CD4-positive, alpha-beta T cell treated with Interleukin-15 for 1 hour (primary cell): ENCODE results near the gene LMTK3.

Experiments used
- DNase-seq: peaks from one replicate; pipeline ENCODE4 v3.0.0-alpha.2; 2020

LMTK3 gene

GRCh38 chr19:48484931-48485612 lies 26.6 kb downstream of the LMTK3 start:
- DNase-seq: no peak

DNA sequence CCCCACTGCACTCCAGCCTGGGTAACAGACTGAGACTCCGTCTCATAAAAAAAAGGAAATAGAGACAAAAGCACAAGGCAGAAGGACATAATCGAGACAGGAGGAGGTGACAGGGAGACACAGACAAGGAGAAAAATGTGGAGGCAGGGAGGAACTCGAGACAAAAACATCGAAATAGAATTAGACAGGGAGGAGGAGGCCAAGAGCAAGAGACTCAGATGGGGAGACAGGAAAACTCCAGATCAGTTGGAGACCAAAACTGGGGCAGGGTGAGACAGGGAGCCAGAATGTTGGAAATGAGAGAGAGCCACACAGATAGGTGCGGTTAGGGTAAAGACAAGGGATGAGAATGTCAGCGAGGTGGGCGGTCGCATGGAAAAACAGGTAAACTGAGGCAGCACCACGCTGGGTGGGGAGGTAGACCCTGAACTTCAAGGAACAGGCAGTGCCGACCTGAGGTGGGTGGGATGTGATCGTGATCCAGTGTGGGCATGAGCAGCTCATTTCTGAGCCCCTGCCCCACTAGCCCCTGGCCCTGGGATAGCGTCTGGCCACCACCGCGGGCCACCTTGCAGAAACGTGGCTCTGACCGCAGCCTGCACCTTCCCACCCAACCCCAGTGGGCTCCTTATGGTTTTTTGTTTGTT lies 27.3 kb downstream of the LMTK3 start:
- no peak for DNase-seq

DNA sequence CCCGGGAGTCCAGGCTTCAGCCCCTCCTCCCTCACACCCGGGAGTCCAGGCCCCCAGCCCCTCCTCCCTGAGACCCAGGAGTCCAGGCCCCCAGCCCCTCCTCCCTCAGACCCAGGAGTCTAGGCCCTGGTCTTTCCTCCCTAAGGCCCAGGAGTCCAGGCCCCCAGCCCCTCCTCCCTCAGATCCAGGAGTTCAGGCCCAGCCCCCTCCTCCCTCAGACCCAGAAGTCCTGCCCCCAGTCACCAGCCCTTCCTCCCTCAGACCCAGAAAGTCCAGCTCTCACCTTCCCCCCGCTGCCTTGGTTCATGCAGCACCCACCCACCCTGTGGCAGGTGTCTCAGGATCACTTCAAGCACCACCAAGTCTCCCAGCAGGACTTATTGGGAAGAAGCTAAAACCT lies 28.3 kb downstream of the LMTK3 start:
- no peak for DNase-seq

GRCh38 chr19:48481846-48482639 lies 29.6 kb downstream of the LMTK3 start:
- DNase-seq: no peak

DNA sequence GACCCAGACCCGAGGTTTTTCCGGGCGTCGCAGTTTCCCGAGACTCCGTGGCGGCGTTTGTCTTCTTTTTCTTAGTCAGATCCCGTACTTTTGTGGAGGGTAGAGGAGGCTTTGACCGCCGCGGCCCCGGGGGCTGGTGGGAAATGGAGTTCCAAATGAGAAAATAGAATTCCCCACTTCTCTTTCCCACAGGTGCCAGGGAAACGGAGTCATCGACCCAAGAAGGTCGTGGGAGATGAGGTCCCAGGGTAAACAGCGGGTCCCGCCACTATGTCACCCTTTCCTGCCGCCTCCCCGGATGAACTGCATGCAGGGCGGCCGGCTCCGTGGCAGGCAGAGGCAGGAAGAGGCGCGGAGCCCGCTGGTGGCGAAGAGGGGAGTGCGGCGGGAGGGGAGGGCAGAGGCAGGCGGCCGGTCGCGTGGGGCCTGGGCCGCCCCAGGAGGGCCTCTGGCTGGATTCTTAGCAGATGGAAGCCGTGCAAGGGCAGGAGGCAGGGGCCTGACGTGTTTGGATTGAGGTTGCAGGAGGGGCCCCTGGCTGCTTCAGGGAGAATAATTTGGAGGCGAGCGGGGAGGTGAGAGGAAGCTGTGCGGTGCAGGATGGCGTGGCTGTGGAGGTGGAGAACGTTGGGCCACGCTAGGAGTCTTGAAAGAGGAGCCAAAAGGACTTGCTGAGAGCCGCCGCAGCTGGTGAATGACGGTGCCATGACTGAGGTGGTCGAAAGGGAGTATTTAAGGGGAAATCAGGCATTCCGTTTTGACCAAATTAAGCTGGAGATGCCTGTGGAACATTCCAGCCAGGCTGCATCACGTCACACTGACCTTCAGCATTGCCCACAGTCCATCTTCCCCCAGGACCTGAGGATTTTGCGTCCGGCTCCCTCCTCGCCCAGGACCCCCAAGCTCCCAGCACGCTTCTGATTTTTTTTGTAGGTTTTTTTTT lies 30.8 kb downstream of the LMTK3 start:
- DNase-seq: peak; percentile 50

DNA sequence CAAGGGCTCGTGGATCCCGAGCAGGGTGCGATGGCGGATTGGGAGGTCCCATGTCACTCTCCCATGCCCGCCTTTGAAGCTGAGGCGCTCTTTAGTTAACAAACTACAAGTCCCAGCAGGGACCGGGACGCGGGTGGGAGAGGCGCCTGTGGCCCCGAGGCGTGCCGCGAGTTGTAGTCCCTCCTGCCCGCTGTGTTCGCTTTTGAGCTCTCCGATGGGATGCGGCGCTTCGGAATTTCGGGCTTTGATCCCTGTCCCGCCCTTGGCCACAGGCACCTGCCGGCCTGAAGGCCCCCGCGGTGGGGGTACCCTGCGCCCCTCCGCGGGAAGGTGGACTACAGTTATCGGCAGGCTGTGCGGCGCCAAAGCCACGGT lies 31.5 kb downstream of the LMTK3 start:
- peak; percentile 49 for DNase-seq

DNA sequence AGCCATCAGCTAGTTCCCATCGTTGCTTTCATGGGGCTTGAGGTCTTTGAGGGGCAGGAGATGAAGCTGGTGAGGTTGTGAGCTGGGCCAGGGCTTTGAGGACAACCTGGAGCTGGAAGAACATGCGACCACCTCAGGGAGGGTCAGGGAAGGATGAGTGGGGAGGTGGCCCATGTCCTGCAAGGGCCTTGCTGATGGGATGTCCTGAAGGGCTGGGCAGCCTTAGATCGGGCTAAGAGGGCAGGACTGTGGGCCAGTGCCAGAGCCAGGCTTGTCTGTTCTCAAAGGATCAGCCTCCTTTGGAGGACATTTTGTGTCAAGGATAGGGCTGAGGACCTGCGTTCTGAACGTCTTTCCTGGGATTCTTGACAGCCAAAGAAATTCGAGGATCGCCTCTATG lies 31.9 kb downstream of the LMTK3 start:
- DNase-seq: no peak

- no peak for DNase-seq
These were observed 33.0 kb downstream of the LMTK3 start for GRCh38 chr19:48478339-48479256.

GRCh38 chr19:48477698-48478338 lies 33.8 kb downstream of the LMTK3 start:
- no peak for DNase-seq

DNA sequence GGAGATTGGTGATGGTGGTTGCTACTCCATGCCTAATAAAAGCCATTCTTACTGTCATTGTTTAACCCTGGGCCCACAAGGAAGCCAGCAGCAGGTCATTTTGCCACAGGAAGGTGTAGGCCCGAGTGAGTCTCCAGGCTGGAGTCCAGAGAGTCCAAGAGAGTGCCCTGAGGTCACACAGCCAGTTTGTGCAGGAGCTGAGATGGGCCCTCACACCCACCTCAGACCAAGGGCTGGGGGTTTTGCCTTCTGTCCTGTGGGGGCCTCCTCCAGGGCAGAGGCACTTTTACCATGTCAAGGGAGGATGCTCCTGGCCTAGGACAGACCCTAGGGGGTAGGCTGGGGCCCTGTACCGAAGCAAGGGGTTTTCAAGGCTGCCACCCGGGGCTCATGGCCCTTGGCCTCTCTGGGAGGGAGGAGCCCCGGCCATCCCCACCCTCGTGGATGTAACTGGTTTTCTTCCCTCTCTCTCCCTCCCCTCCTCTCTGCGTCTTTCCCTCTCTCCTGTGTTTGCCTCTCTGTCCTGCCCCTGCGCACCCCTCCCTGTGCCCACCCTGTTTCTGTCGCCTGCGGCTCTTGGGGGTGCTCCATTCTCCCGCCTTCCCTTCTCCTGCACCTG lies 34.5 kb downstream of the LMTK3 start:
- no peak for DNase-seq

GRCh38 chr19:48476176-48476575 lies 35.5 kb downstream of the LMTK3 start:
- DNase-seq: no peak

- no peak for DNase-seq
These were observed 36.1 kb downstream of the LMTK3 start for GRCh38 chr19:48475369-48476068.

- no peak for DNase-seq
These were observed 37.5 kb downstream of the LMTK3 start for GRCh38 chr19:48474084-48474592.

DNA sequence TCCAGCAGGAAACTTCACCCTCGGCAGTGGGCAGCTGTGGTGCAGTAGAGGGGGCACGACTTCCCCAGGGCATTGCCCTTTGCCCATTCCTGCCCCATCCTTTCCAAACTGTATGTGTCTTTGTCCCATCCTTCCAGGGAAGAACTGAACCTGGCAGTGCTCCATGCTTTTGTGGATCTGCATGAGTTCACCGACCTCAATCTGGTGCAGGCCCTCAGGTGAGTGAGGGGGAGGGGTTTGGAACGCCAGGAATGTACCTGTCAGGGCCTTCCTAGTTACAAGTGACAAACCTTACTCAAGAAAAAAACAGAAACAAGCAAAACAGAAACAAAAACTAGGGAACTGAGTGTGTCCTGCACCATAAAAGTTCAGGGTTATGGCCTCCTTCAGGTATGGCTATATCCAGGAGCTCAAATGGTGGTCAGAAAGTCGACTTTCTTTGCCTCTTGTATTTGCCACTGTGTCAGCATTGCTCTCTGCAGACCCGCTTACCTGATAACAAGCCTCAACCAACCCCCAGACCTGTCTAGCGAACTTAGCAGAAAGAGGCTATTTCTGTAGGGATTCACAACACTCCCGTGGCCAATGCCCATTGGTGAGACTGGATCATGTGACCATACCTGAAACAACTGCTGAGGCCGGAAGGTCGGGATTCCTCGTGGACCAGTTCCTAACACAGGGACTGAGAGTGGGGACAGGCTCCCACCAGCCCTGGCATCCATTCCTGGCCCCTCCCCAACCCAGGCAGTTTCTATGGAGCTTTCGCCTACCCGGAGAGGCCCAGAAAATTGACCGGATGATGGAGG lies 38.3 kb downstream of the LMTK3 start:
- no peak for DNase-seq

- DNase-seq: no peak
These were observed 39.8 kb downstream of the LMTK3 start for GRCh38 chr19:48471836-48472235.

GRCh38 chr19:48470856-48471255 lies 40.8 kb downstream of the LMTK3 start:
- DNase-seq: no peak

GRCh38 chr19:48469934-48470680 lies 41.5 kb downstream of the LMTK3 start:
- DNase-seq: no peak

DNA sequence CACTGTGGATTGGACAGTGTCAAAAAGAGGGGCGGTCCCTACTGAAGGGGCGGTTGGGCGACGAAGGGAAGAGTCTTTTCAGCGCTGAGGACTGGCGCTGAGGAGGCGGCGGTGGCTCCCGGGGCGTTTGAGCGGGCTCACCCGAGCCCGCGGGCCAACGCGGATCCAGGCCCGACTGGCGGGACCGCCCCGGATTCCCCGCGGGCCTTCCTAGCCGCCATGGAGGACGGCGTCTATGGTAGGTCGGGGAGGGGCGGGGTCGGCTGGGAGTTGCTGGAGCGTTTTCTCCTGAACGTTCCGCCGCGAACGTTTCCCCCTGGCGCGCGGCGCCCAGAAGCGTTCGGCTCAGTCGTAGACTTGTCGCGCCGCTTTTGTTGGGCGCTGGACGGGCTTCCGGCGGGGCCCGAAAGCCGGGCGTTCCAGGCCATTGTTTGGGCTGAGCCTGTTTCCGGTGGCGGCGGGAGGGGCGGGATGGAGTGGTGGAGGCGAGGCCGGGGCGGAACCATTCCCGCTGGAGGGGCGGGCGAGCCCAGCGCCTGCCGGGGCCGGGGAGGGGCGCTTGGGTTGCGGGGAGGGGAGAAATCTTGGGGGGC lies 42.2 kb downstream of the LMTK3 start, which contains the start of gene CYTH2:
Gene CYTH2, plus strand, starts transcription at position 81 of the 593 bp plus-strand sequence. Its CDS starts 139 bp downstream, at position 220.
- DNase-seq: peak; percentile 56
